Vein endothelial cell (primary cell): ENCODE data around the gene HMSD. TPM values are rescaled to one million over a fixed set of nuclear protein-coding genes. Genes with fewer than 3 reads are reported as not detected.

ENCODE experiments used
- total RNA-seq: library from RNA; depleted of rRNA; stranded (reverse); fragments of >200 nt; gene quantifications from 2 replicates; pipeline ENCODE4 v1.2.3, GENCODE V29; 2012

The HMSD gene
- not detected in 2 replicates for total RNA-seq

GRCh38 chr18:63949068-63949737 is at the start of gene HMSD:
Gene HMSD, plus strand, starts transcription at chr18:63949301. Its CDS starts 4,155 bp downstream, at chr18:63953456.

GRCh38 chr18:63907664-63908063 is 41.4 kb upstream of the HMSD start, which contains the start of gene SERPINB10:
Gene SERPINB10, plus strand, starts transcription at chr18:63907958. Its CDS starts 7,553 bp downstream, at chr18:63915511.

GRCh38 chr18:63969942-63970808 is 21.1 kb downstream of the HMSD start, which contains the start of gene SERPINB8:
Gene SERPINB8, plus strand, starts transcription at chr18:63970081. Its CDS starts 8,228 bp downstream, at chr18:63978309.

Other genes with a start within 250 kb of the HMSD start
- gene SERPINB11, start 246.3 kb upstream of the HMSD start, total RNA-seq = not detected in 2 replicates
- not detected in 2 replicates for gene SERPINB7, start 173.9 kb upstream of the HMSD start, total RNA-seq
- gene SERPINB2, start 61.6 kb upstream of the HMSD start, total RNA-seq = 0.65 and 3.7 TPM in 2 replicates
- not detected in 2 replicates for gene SERPINB10, start 41.3 kb upstream of the HMSD start, total RNA-seq
- 25.8 and 43.9 TPM in 2 replicates for gene SERPINB8, start 20.8 kb downstream of the HMSD start, total RNA-seq
- not detected in 2 replicates for gene LINC00305, start 199.8 kb downstream of the HMSD start, total RNA-seq